Measurements from ENCODE around the gene TWF2. TPM values are rescaled to one million over a fixed set of nuclear protein-coding genes. Genes with fewer than 3 reads are reported as not detected.

The TWF2 gene
- total RNA-seq, 4 donors from 2014 or later: 33.2 to 46.2 (median 42.6) TPM

- TF ChIP-seq EP300 (IDR thresholded peaks at IDR 0.05): no peak
- no peak for TF ChIP-seq POLR2AphosphoS5 (IDR thresholded peaks at IDR 0.05)
- Histone ChIP-seq H3K27me3 (no peaks in the 10 kb centered on the region), H3K9me3 (no peaks in the 10 kb centered on the region), H3K4me1 (peaks cover 7% of the 10 kb centered on the region), H3K27ac (no peak overlapping the region), H3K4me3 (no peak overlapping the region), H3K36me3 (peaks cover 93% of the 10 kb centered on the region)
- 91% methylated on average over 8 of the region's 18 CpGs for WGBS
- DNase-seq (ENCODE audit: low spot score in 2 of 2): no peak
Measured at GRCh38 chr3:52211268-52211891, 27.6 kb downstream of the TWF2 start.

- Histone ChIP-seq H3K4me3 (no peak overlapping the region), H3K4me1 (no peaks in the 10 kb centered on the region), H3K27ac (no peak overlapping the region), H3K9me3 (no peaks in the 10 kb centered on the region), H3K27me3 (no peaks in the 10 kb centered on the region), H3K36me3 (peaks cover 100% of the 10 kb centered on the region)
- no peak for DNase-seq (ENCODE audit: low spot score in 2 of 2)
- 89% methylated on average over 6 of the region's 6 CpGs for WGBS
- TF ChIP-seq POLR2AphosphoS5 (IDR thresholded peaks at IDR 0.05) (peak in 1 of 3 donors; percentile 28), POLR2A (IDR thresholded peaks at IDR 0.05) (no peak), EP300 (IDR thresholded peaks at IDR 0.05) (no peak)
- TF ChIP-seq, protein P1, sequence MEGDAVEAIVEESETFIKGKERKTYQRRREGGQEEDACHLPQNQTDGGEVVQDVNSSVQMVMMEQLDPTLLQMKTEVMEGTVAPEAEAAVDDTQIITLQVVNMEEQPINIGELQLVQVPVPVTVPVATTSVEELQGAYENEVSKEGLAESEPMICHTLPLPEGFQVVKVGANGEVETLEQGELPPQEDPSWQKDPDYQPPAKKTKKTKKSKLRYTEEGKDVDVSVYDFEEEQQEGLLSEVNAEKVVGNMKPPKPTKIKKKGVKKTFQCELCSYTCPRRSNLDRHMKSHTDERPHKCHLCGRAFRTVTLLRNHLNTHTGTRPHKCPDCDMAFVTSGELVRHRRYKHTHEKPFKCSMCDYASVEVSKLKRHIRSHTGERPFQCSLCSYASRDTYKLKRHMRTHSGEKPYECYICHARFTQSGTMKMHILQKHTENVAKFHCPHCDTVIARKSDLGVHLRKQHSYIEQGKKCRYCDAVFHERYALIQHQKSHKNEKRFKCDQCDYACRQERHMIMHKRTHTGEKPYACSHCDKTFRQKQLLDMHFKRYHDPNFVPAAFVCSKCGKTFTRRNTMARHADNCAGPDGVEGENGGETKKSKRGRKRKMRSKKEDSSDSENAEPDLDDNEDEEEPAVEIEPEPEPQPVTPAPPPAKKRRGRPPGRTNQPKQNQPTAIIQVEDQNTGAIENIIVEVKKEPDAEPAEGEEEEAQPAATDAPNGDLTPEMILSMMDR (IDR thresholded peaks at IDR 0.05): no peak
Measured at GRCh38 chr3:52210550-52211046, 28.4 kb downstream of the TWF2 start.

GRCh38 chr3:52210037-52210436 lies 28.9 kb downstream of the TWF2 start:
- no peaks in the 10 kb centered on the region for H3K4me1 ChIP-seq
- H3K9me3 ChIP-seq: no peaks in the 10 kb centered on the region
- H3K27ac ChIP-seq: no peak overlapping the region
- no peak for DNase-seq (ENCODE audit: low spot score in 2 of 2)
- peaks cover 100% of the 10 kb centered on the region for H3K36me3 ChIP-seq
- H3K4me3 ChIP-seq: no peak overlapping the region
- H3K27me3 ChIP-seq: no peaks in the 10 kb centered on the region
- TF ChIP-seq EP300 (IDR thresholded peaks at IDR 0.05) (no peak), POLR2A (IDR thresholded peaks at IDR 0.05) (no peak), POLR2AphosphoS5 (IDR thresholded peaks at IDR 0.05) (no peak)
- TF ChIP-seq, protein P1 (IDR thresholded peaks at IDR 0.05): no peak

GRCh38 chr3:52208556-52208955 lies 30.4 kb downstream of the TWF2 start:
- H3K4me3 ChIP-seq: no peak overlapping the region
- H3K27me3 ChIP-seq: no peaks in the 10 kb centered on the region
- 91% methylated on average over 4 of the region's 4 CpGs for WGBS
- no peak overlapping the region for H3K27ac ChIP-seq
- TF ChIP-seq EP300 (IDR thresholded peaks at IDR 0.05) (no peak), POLR2AphosphoS5 (IDR thresholded peaks at IDR 0.05) (no peak), POLR2A (IDR thresholded peaks at IDR 0.05) (no peak)
- TF ChIP-seq, protein P1 (IDR thresholded peaks at IDR 0.05): no peak
- H3K36me3 ChIP-seq: peaks cover 100% of the 10 kb centered on the region
- DNase-seq (ENCODE audit: low spot score in 2 of 2): no peak
- peaks cover 6% of the 10 kb centered on the region for H3K4me1 ChIP-seq
- no peaks in the 10 kb centered on the region for H3K9me3 ChIP-seq

GRCh38 chr3:52205727-52206372 lies 33.1 kb downstream of the TWF2 start:
- H3K4me1 ChIP-seq: peaks cover 20% of the 10 kb centered on the region
- no peaks in the 10 kb centered on the region for H3K27me3 ChIP-seq
- H3K27ac ChIP-seq: no peak overlapping the region
- H3K36me3 ChIP-seq: peaks cover 86% of the 10 kb centered on the region
- WGBS: 75% methylated on average over 6 of the region's 6 CpGs
- no peaks in the 10 kb centered on the region for H3K9me3 ChIP-seq
- TF ChIP-seq EP300 (IDR thresholded peaks at IDR 0.05) (no peak), POLR2A (IDR thresholded peaks at IDR 0.05) (no peak), POLR2AphosphoS5 (IDR thresholded peaks at IDR 0.05) (no peak)
- TF ChIP-seq, protein P1 (IDR thresholded peaks at IDR 0.05): no peak
- no peak overlapping the region for H3K4me3 ChIP-seq
- no peak for DNase-seq (ENCODE audit: low spot score in 2 of 2)

Data from suprapubic skin (tissue), 4 donors.